ENCODE measurements around the gene ACTN4. TPM values are rescaled to one million over a fixed set of nuclear protein-coding genes. Genes with fewer than 3 reads are reported as not detected.

Gene ACTN4
- total and polyA plus RNA-seq, 2 of the 4 experiments (the other 2 are of a cell fraction) = 541 to 659 TPM

DNA sequence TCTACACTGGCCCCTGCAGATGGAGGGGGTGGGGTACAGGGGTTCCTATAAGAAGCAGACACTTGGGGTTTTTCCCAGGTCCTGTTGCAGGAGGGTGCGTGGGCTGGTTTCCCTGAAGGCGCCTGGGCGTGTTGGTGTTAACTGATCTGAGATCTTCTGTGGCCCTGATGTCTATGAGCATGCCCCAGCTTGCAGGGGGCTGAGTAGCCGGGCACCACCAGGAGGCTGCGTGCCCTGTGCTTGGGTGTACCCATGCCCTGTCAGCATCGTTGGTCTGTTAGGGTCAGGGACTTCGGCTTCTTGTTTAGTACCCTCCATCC lies 51.5 kb downstream of the ACTN4 start:
- Histone ChIP-seq H3K14ac (replicated peaks; ENCODE audit: low read depth, low read length) (no peak overlapping the region), H3K9me3 (ENCODE audit: control insufficient read depth, insufficient read depth, low read length) (no peaks in the 10 kb centered on the region), H3K9me1 (ENCODE audit: insufficient read depth, low read length) (peaks cover 35% of the 10 kb centered on the region), H3K23ac (ENCODE audit: low read depth, low read length) (no peak overlapping the region), H3K4ac (ENCODE audit: low read depth, low read length) (peak overlapping the region; percentile 19; the same call in 1 of the 2 replicates), H4K5ac (ENCODE audit: low read depth, low read length) (0 out of 2 replicates have a peak overlapping the region, but pooled peaks have one; percentile 4), H3K56ac (ENCODE audit: extremely low read depth, insufficient read depth, low read length) (no peak overlapping the region), H2BK20ac (ENCODE audit: low read depth, low read length) (no peak overlapping the region), H2AK5ac (ENCODE audit: low read depth, low read length) (no peak overlapping the region), H2AFZ (replicated peaks; ENCODE audit: low read length, poor library complexity) (no peak overlapping the region), H2BK120ac (ENCODE audit: low read depth, low read length) (no peak overlapping the region), H4K91ac (ENCODE audit: insufficient read depth, low read depth, low read length) (no peak overlapping the region), H2BK5ac (ENCODE audit: low read depth, low read length, poor library complexity, severe bottlenecking) (no peak overlapping the region), H3K79me1 (ENCODE audit: low read depth in 1 of 2, low read length in 2 of 2) (peaks cover 0 to 95% of the 10 kb centered on the region in 2 experiments; a peak in 3 of 4 replicates), H3K18ac (ENCODE audit: low read depth, low read length) (no peak overlapping the region), H3K36me3 (ENCODE audit: control insufficient read depth, insufficient read depth, low read length) (peaks cover 51% of the 10 kb centered on the region), H3K4me2 (ENCODE audit: low read depth, low read length) (no peak overlapping the region), H2AK9ac (replicated peaks; ENCODE audit: low read depth, low read length, poor library complexity) (no peak overlapping the region), H3K4me3 (ENCODE audit: insufficient read depth, low read depth, low read length) (no peak overlapping the region), H3K27me3 (ENCODE audit: control insufficient read depth, insufficient read depth, low read length) (no peaks in the 10 kb centered on the region), H3K27ac (ENCODE audit: insufficient read depth, low read length) (peak overlapping the region; percentile 15; the same call in 1 of the 2 replicates), H4K20me1 (ENCODE audit: insufficient read depth, low read length) (peaks cover 87% of the 10 kb centered on the region), H3K9ac (ENCODE audit: low read depth, low read length) (no peak overlapping the region), H3K4me1 (ENCODE audit: control insufficient read depth, insufficient read depth, low read length) (peaks cover 14% of the 10 kb centered on the region), H2BK15ac (ENCODE audit: low read depth, low read length) (no peak overlapping the region), H4K8ac (ENCODE audit: low read depth in 2 of 2, low read length in 2 of 2) (no peak overlapping the region)
- intact Hi-C loops (cut with micrococcal nuclease) (no loop called here), in situ Hi-C loops (cut with MboI; ENCODE audit: low sequenced_read_pairs) (no loop called here), dilution Hi-C loops (cut with HindIII; ENCODE audit: low sequenced_read_pairs, unreplicated experiment) (no loop called here)
- TF ChIP-seq MXI1 (IDR thresholded peaks at IDR 0.05; ENCODE audit: borderline replicate concordance, low read depth, low read length) = no peak
- TF ChIP-seq BHLHE40 (IDR thresholded peaks at IDR 0.05; ENCODE audit: low read depth, low read length) = no peak
- TF ChIP-seq RFX5 (IDR thresholded peaks at IDR 0.05; ENCODE audit: low read depth, low read length) = no peak
- no peak for TF ChIP-seq CHD1 (IDR thresholded peaks at IDR 0.05; ENCODE audit: low read depth, low read length)
- no peak for TF ChIP-seq SMC3 (IDR thresholded peaks at IDR 0.05; ENCODE audit: low read depth, low read length)
- TF ChIP-seq NFE2L2 (IDR thresholded peaks at IDR 0.05; ENCODE audit: low read depth, low read length) = no peak
- TF ChIP-seq ELK1 (IDR thresholded peaks at IDR 0.05; ENCODE audit: borderline replicate concordance, low read depth, low read length) = no peak
- no peak for TF ChIP-seq POLR2A (IDR thresholded peaks at IDR 0.05; ENCODE audit: low read depth, low read length)
- no peak for TF ChIP-seq USF2 (IDR thresholded peaks at IDR 0.05; ENCODE audit: low read depth, low read length)
- no peak for TF ChIP-seq CEBPB (IDR thresholded peaks at IDR 0.05; ENCODE audit: low read depth, low read length)
- TF ChIP-seq MAZ (IDR thresholded peaks at IDR 0.05; ENCODE audit: borderline replicate concordance, low read depth, low read length) = no peak
- TF ChIP-seq FOS (IDR thresholded peaks at IDR 0.05; ENCODE audit: low read depth, low read length) = no peak
- no peak for TF ChIP-seq RAD21 (IDR thresholded peaks at IDR 0.05; ENCODE audit: low read length)
- no peak for TF ChIP-seq RCOR1 (IDR thresholded peaks at IDR 0.05; ENCODE audit: insufficient replicate concordance, low read length)
- ChIA-PET POLR2A (ENCODE audit: unreplicated experiment) (no interaction called here), CTCF (no interaction called here)
- ATAC-seq (ENCODE audit: low read depth) (no peak), DNase-seq (no peak)
- 98% methylated on average over 6 of the region's 7 CpGs; no CpG with 5 or more reads in 1 of the 2 experiments for WGBS, 2 experiments (ENCODE audit: extremely low coverage in 2 of 2, insufficient read length in 1 of 2)
- BruUV-seq (replicated peaks) = no TSS peak

Measured in IMR-90 (cell line).